Measurements from ENCODE around the gene STX1A.

Gene STX1A

GRCh38 chr7:73650524-73650923 lies 68.9 kb downstream of the STX1A start:
- no peak for TF ChIP-seq CTCF (IDR thresholded peaks at IDR 0.05; ENCODE audit: extremely low read depth, missing control alignments)

GRCh38 chr7:73649576-73649975 lies 69.9 kb downstream of the STX1A start:
- DNase-seq (ENCODE audit: low spot score): no peak
- TF ChIP-seq CTCF (IDR thresholded peaks at IDR 0.05; ENCODE audit: extremely low read depth, missing control alignments): no peak

More at GRCh38 chr7:73650524-73650923, 68.9 kb downstream of the STX1A start:
- no peak for DNase-seq (ENCODE audit: low spot score)
